Measurements from ENCODE around the gene GDF10. TPM values are rescaled to one million over a fixed set of nuclear protein-coding genes. Genes with fewer than 3 reads are reported as not detected.

Gene GDF10
- total and polyA plus RNA-seq, 2 of the 8 experiments (the other 6 are each of a cell fraction or from before 2014, with no cell fraction given): 0.19 to 0.32 TPM

GRCh38 chr10:47287365-47287802 is 12.6 kb upstream of the GDF10 start (continued):
- no peak for TF ChIP-seq TEAD4 (IDR thresholded peaks at IDR 0.05; ENCODE audit: low read depth, low read length)
- TF ChIP-seq BCL11A (IDR thresholded peaks at IDR 0.05; ENCODE audit: low read depth in 2 of 2, low read length in 2 of 2): no peak
- no peak for TF ChIP-seq RBBP5 (IDR thresholded peaks at IDR 0.05; ENCODE audit: borderline replicate concordance, low read depth, low read length)
- no peak for TF ChIP-seq YY1 (IDR thresholded peaks at IDR 0.05; ENCODE audit: low read depth, low read length)
